HG03108 (cell line): ENCODE results near the gene OR1J1.

ENCODE experiments used
- ATAC-seq: cut with Tn5 transposase; IDR thresholded peaks from one replicate; pipeline ENCODE4 v1.9.1; 2021; ENCODE audit warnings: moderate library complexity; ENCODE audit not compliant: unreplicated experiment

Gene OR1J1, protein sequence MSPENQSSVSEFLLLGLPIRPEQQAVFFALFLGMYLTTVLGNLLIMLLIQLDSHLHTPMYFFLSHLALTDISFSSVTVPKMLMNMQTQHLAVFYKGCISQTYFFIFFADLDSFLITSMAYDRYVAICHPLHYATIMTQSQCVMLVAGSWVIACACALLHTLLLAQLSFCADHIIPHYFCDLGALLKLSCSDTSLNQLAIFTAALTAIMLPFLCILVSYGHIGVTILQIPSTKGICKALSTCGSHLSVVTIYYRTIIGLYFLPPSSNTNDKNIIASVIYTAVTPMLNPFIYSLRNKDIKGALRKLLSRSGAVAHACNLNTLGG

DNA sequence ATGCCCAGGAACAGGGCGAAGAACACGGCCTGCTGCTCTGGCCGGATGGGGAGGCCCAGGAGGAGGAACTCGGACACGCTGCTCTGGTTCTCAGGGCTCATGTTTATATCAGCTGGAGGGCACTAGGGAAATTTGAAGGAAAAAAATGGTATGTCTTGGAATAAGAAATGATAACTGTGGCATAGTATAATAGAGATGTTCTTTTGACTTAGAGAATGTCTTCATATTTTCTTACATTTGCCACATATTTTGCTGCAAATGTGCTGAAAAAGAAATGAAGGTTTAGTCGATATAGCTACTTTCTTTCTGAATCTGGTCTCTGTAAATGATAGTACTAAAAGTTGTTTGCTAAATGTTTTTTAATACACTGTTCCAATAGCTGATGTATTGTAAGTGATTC is at the start of gene OR1J1:
TSS of gene OR1J1 (minus strand) at position 101 of the 400 bp plus-strand sequence. CDS start at position 101, 0 bp downstream.
- ATAC-seq: no peak

DNA sequence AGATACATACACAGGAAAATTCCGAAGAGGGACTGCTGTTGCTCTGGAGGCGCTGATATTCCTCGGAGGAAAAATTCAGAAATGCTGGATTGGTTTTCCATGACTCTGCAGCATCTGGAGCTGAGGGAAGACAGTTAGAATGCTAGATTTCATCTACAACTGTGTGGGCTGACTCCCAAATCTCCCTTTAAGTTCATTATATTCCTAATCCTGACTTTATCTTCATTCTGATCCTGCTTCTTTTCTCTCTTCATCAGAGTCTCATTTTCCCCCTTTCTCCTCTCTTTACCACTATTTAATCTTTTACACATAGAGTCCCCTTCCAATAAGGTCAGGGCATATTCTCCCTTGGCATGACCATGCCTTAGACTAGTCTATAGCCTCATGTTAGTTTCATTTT is 49.5 kb upstream of the OR1J1 start, which contains the start of gene OR1N1:
TSS of gene OR1N1 (minus strand) at position 101 of the 400 bp plus-strand sequence. CDS start at position 101, 0 bp downstream.
- no peak for ATAC-seq

DNA sequence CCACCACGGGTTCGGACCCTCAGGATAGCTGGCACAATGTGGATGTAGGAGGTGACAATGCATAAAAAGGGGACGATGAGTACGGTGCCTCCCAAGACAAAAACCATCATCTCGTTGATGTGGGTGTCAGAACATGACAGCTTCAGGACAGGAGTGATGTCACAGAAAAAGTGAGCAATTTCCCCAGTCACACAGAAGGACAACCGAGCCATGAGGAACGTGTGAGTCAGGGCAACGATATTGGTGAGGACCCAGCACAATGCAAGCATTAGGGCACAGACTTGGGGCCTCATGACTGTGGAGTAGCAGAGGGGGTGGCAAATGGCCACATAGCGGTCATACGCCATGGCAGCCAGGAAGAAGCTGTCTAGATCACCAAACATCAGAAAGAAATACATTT is 48.9 kb upstream of the OR1J1 start:
- ATAC-seq: no peak

DNA sequence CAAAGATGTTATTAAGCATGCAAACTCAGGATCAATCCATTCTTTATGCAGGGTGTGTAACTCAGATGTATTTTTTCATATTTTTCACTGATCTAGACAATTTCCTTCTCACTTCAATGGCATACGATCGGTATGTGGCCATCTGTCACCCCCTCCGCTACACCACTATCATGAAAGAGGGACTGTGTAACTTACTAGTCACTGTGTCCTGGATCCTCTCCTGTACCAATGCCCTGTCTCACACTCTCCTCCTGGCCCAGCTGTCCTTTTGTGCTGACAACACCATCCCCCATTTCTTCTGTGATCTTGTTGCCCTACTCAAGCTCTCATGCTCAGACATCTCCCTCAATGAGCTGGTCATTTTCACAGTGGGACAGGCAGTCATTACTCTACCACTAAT is 41.6 kb upstream of the OR1J1 start:
- ATAC-seq: no peak

DNA sequence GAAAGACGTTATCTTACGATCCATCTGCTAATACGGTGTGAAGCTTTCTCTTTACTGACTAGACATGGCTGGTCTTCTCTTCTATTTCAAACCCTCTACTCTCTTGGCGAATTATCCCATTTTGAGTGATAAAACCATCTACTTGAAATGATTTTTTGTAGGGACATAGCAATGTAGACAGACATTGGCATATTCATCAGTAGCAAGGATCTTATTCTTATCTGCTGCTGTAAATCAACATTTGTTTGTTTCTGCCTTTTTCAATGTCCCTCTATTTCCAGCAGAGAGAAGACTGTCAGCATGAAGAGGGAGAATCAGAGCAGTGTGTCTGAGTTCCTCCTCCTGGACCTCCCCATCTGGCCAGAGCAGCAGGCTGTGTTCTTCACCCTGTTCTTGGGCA is 41.1 kb upstream of the OR1J1 start, which contains the start of gene OR1J4:
TSS of gene OR1J4 (plus strand) at position 301 of the 400 bp plus-strand sequence. CDS start at position 301, 0 bp downstream.
- no peak for ATAC-seq

DNA sequence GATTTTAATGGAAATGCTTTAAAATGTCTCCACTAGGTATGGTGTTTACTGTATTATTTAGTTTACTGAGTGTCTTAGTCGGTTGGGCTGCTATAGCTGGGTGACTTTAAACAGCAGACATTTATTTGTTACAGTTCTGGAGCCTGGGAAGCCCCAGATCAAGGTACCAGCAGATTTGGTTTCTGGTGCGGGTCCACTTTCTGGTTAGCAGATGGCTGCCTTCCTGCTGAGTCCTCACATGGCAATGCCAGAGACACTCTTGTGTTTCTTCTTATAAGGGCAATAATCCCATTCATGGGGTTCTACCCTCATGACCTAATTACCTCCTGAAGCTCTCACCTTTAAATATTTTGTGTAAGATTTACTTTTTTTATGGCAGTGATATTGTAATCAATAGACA is 40.5 kb upstream of the OR1J1 start:
- no peak for ATAC-seq

DNA sequence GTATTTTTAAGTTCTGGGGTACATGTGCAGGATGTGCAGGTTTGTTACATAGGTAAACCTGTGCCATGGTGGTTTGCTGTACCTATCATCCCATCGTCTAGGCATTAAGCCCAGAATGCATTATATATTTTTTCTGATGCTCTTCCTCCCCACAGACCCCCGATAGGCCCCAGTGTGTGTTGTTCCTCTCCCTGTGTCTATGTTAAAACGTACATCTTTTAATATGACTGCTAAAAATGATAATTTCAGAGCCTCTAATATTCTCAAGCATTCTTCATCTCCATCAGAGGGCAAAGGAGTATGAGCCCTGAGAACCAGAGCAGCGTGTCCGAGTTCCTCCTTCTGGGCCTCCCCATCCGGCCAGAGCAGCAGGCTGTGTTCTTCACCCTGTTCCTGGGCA is 32.8 kb upstream of the OR1J1 start, which contains the start of gene OR1J2:
TSS of gene OR1J2 (plus strand) at position 301 of the 400 bp plus-strand sequence. CDS start at position 301, 0 bp downstream.
- no peak for ATAC-seq

DNA sequence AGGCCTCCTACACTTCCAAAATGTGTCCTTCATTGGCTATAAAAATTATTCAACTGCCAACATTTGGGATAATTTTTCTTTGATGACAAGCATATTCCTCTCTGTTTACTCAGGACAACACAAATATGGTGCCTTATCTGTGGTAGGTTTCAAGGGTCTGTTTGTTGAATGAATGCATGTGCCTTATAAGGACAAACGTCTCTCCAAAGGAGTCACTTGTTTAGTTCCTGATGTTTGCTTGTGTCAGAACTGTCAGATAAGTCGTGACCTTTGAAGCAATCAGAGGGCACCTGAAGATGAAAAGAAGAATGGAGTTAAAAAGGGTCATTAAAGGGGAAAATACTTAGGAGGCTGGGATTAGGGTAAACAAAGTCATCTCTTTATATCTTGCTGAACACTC is 29.2 kb upstream of the OR1J1 start:
- no peak for ATAC-seq

DNA sequence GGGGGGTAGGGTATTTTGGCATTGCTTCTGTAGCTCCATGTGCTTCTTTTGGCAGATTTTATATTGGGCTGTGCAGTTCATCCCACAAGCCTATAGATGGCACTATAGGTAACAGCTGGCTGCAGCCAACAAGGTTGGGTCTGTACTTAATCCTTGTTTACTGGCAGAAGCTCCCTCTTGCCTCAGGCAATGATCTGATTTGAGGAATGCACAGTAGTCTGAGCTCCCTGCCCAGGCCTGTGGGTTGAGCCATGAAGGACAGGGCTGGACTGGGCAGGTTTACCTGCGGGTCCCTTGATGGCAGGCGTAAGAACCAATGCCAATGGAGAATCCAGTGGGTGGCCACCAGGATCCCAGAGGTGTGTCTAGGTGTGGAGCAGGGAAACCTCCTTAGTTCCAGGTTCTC is 21.2 kb upstream of the OR1J1 start:
- no peak for ATAC-seq

DNA sequence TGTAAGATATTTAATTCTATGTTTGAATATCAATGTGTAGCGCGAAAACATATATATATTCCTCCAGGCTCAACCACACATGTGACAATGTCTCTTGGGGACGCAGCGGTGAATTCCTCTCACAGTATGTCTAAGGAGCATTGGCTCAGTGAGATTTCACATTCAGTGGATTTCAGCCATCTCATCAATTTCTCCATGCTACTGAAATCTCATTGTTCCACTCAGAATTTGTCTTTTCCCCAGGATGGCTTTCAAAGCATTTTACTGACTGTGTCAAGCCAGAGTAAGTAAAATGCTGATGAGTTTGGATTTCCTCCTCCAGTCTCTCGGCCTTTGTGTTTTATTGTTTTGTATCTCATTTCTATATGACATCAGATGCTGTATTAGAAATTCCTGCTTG is 1.3 kb upstream of the OR1J1 start:
- no peak for ATAC-seq

DNA sequence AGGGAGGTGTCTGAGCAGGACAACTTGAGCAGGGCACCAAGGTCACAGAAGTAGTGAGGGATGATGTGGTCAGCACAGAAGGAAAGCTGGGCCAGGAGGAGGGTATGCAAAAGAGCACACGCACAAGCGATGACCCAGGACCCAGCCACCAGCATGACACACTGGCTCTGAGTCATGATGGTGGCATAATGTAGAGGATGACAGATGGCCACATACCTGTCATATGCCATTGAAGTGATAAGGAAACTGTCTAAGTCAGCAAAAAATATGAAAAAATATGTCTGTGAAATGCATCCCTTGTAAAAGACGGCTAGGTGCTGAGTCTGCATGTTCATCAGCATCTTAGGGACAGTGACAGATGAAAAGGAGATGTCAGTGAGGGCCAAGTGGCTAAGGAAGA is 380 bp downstream of the OR1J1 start:
- no peak for ATAC-seq

DNA sequence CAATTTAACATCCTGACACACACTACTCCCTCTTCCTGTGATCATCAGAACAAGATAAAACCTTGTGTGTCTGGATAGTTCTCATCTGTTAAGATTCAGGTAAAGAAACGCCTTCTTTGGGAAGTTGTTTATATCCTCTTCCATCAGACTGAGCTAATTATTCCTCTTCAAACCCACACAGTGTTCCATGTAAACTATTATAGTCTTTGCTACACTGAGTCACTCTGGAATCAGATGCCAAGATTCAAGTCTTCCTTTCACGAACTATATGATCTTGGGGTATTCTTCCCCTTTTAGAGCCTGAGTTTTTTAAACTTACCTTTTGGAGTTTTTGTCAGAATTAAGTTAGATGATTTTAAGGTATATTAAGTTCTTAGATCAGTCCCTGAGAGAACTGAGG is 2.0 kb downstream of the OR1J1 start:
- no peak for ATAC-seq

DNA sequence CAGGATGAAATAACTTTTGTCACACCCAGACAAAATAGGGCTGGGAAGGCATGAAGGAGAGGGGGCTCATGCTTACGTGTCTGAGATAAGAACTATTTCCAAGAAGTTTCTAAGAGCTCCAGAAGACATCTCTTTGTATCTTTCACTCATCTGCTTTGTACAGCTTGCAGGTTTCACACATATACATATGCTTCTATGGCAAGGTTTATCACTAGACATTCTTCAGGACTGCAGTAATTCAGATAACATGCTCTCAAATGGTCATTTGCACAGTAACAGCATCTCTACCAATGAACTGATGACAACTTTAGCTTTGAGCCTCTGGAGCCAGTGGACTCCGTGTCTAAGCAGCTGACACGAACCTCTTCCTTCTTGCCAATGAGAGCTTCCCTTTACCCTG is 3.2 kb downstream of the OR1J1 start:
- ATAC-seq: no peak

DNA sequence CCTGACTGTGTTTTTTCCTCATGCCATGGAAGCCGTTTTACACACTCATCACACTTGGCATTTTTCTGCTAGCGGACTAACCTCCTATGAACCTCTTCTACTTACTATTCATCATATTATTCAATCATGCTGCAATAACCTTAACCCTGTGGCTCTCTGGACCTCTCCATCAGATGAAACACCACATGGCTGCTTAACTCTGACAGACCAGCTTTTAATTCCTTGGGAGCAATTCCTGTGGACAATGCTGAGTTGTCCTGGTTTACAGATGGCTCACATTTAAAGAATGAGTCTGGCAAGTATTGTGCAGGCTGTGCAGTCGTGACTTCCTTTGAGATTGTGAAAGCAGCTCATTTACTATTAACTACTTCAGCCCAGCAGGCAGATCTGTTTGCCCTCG is 9.0 kb downstream of the OR1J1 start:
- ATAC-seq: no peak

DNA sequence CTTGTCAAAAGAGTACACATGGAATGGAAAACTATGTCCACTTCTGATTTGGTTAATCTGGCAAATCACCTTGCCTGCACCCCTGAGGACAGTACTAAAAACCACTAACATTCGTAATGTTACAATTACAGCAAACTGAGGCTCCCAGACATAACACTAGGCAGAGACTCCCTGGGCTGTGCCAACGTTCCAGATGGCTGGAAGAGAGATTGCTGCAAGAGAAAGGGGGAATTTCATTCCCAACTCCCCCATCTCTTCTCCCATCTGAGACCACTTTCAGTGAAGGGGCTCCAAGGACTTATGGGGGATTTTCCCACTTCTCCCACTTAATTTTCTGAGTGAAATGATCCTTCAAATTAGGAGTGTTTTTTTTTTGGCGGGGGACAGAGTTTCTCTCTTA is 11.3 kb downstream of the OR1J1 start:
- ATAC-seq: no peak

DNA sequence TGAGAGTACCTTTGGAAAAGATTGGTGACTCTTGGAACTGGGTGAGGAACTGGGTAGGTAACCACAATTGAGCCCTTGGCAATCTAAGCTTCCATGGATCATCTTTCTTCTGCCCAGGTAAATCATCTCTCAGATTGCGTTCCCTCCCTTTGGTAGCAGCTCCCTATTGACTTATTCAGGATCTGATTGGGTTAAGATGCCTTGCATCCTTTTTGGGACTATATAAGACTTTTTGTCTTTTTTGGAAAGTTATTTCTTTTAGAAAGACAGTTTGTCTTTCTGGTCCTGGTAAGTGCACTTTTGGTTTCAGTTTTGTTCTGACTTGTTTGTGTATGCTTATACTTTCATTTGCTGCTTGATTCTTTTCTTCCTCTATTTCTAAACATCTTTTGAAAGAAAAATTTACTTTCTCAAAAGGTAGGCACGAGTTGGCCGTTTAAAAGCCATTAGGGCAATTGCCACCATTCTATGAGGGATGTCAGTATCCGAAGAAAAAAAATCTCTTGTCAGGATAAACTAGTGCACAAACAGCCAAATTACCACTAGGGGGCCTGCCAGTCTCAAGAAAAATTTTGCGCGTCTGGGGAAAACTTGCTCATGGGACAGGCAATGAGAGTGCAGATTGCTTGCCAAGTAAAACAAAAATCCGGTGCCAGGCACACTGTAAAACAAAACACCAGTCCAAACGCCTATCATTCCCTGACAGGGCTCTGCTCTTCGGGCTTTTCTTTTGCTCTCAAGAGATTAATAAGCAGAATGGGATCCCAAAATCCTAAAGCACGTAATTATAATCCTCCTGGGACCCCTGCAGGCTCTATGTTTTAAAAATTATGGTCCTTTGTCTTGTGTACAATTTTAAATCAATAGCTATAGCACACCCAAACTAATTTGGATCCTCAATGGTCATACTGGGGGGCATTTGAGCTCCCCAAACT is 12.8 kb downstream of the OR1J1 start:
- peak; percentile 53 for ATAC-seq

DNA sequence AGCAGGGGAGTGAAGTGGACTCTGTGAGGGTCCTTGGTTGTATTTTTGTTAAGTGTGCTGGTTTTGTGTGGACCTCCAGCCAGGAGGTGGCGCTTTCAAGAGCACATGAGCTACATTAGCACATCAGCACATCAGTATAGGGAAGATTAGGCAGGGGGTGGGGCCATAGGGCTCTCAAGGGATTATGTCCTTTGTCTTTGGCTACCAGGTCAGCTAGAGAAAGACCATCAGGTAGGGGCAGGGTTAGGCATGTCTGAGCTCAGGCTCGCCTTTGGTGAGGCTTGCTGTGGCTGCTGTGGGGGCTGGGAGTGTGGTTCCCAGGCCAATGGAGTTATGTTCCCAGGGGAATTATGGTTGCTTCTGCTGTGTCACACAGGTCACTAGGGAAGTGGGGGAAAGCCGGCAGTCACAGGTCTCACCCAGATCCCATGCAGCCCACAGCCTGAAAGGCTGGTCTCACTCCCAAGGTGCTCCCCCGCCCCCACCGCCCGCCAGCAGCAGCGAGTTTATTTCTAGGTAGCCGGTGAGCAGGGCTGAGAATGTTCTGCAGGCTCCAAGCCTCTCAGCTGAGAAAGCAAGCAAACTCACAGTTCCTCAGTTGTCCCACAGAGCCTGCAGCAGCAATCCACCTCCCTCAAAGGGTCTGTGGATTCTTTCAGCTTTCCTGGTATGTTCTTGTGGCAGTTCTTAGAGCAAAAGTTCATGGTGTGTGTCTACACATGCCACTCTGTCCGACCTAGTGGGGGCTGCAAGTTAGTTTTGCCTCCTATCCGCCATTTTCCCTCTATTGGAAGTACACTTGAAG is 13.7 kb downstream of the OR1J1 start:
- no peak for ATAC-seq

DNA sequence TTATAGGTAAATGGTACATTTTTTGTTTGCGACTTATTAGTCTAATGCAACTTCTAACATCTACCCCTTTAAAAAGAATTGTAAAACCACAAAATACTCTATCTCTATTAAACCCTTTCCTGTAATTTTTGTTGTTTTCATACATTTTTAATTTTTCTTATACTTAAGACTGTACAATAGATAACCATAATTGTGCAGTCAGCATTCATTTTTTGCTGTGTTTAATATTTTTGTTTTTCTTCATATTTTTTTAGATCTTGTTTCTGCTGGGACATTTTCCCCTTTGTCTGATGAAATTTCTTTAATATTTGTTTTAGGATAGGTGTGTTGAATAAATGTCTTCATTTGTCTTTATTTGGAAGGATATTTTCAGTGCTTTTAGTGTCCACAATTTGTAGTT is 19.9 kb downstream of the OR1J1 start:
- no peak for ATAC-seq

DNA sequence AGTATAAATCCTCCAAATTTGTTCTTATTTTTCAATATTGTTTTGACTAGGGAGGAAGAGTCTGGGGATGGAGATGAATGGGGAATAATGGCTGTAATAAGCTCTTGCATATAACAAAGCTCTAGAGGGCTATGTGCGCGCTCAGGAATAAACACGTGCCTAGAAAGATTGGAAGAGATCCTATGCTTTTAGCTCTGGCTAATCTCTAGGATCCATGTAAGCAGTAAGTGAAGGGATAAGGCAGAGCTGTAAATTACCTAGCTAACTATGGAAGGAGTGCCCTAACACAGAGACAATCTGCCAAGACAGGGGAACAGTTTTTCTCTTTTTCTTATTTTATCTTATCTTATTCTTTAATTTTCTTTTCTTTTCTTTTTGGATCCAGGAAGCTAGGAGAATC is 21.6 kb downstream of the OR1J1 start:
- ATAC-seq: no peak

DNA sequence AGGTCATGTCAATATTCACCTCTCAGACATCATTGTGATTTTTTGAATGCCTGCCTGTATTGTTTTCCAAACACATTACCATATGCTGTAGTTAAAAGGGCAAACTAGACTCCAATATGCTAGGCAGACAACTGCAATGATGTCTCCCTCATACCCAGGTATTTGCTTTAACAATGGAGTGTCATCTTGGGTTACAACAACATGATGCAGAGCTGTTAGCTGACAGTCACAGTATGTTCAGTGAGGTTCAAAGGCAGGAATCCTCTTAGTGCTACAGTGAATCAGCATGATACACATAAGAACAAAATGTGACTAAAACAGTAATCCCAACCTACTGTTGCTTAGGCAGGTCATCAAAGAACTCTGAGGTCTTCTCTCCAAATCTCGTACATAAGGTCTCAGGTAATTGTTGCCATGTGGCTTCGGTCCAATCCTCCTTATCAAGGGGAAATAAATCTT is 24.0 kb downstream of the OR1J1 start:
- ATAC-seq: no peak
